H9 (cell line): Measurements from ENCODE around the gene TMEM217. TPM values are rescaled to one million over a fixed set of nuclear protein-coding genes. Genes with fewer than 3 reads are reported as not detected.

Experiments used
- DNase-seq: peaks from one replicate; pipeline ENCODE4 v3.0.0-alpha.2; 2017
- H2AFZ ChIP-seq: one replicate; pipeline ENCODE4 v1.6.1; 2013; ENCODE audit warnings: mild to moderate bottlenecking, low read length, control low read depth, moderate library complexity
- H2AK5ac ChIP-seq: 2 replicates; pipeline ENCODE4 v1.6.1; 2013; ENCODE audit warnings: low read length, control low read depth, mixed read lengths; ENCODE audit not compliant: insufficient read length
- H2BK120ac ChIP-seq: one replicate; pipeline ENCODE4 v1.6.1; 2013; ENCODE audit warnings: low read depth, mild to moderate bottlenecking, low read length, control low read depth, inconsistent platforms; ENCODE audit not compliant: poor library complexity, severe bottlenecking
- H2BK12ac ChIP-seq: 2 replicates; pipeline ENCODE4 v1.6.1; 2013; ENCODE audit warnings: low read length, control low read depth, mixed read lengths, low read depth; ENCODE audit not compliant: insufficient read length
- H2BK15ac ChIP-seq: 2 replicates; pipeline ENCODE4 v1.6.1; 2013; ENCODE audit warnings: low read depth, low read length, control low read depth
- H2BK20ac ChIP-seq: one replicate; pipeline ENCODE4 v1.6.1; 2013; ENCODE audit warnings: low read depth, mild to moderate bottlenecking, low read length, control low read depth, inconsistent platforms; ENCODE audit not compliant: poor library complexity, severe bottlenecking
- H2BK5ac ChIP-seq: 2 replicates; pipeline ENCODE4 v1.6.1; 2013; ENCODE audit warnings: low read length, control low read depth, mixed read lengths; ENCODE audit not compliant: insufficient read length
- H3K14ac ChIP-seq: 2 replicates; pipeline ENCODE4 v1.6.1; 2013; ENCODE audit warnings: low read length, control low read depth; ENCODE audit not compliant: insufficient read depth
- H3K18ac ChIP-seq: 2 replicates; pipeline ENCODE4 v1.6.1; 2013; ENCODE audit warnings: low read depth, mild to moderate bottlenecking, mixed read lengths, low read length, control low read depth; ENCODE audit not compliant: insufficient read length
- H3K23ac ChIP-seq: 2 replicates; pipeline ENCODE4 v1.6.1; 2013; ENCODE audit warnings: low read length, control low read depth, mixed read lengths, low read depth; ENCODE audit not compliant: insufficient read length
- H3K23me2 ChIP-seq: 2 replicates; pipeline ENCODE4 v1.6.1; 2013; ENCODE audit warnings: low read depth, mild to moderate bottlenecking, mixed read lengths, low read length, control low read depth; ENCODE audit not compliant: insufficient read length, poor library complexity, severe bottlenecking
- H3K27ac ChIP-seq: 2 replicates; pipeline ENCODE4 v1.5.1; 2013; ENCODE audit warnings: low read length, control low read depth, mixed read lengths, low read depth; ENCODE audit not compliant: insufficient read length
- H3K27me3 ChIP-seq: 2 replicates; pipeline ENCODE4 v1.6.1; 2013; ENCODE audit warnings: low read length, control low read depth, inconsistent platforms; ENCODE audit not compliant: insufficient read depth
- H3K4ac ChIP-seq: 2 replicates; pipeline ENCODE4 v1.6.1; 2013; ENCODE audit warnings: low read depth, mild to moderate bottlenecking, control low read depth, inconsistent platforms, low read length, moderate library complexity
- H3K4me1 ChIP-seq: 2 replicates; pipeline ENCODE4 v1.6.1; 2013; ENCODE audit warnings: low read length, control low read depth, inconsistent platforms; ENCODE audit not compliant: insufficient read depth
- H3K4me2 ChIP-seq: 2 replicates; pipeline ENCODE4 v1.6.1; 2013; ENCODE audit warnings: low read length, control low read depth, mixed read lengths; ENCODE audit not compliant: insufficient read length, insufficient read depth
- H3K56ac ChIP-seq: 2 replicates; pipeline ENCODE4 v1.6.1; 2013; ENCODE audit warnings: low read depth, mild to moderate bottlenecking, mixed read lengths, low read length, control low read depth; ENCODE audit not compliant: insufficient read length
- H3K79me1 ChIP-seq: 2 replicates; pipeline ENCODE4 v1.6.1; 2013; ENCODE audit warnings: low read depth, mild to moderate bottlenecking, moderate library complexity, low read length, control low read depth, inconsistent platforms; ENCODE audit not compliant: insufficient read depth, poor library complexity, severe bottlenecking
- H3K79me2 ChIP-seq: 2 replicates; pipeline ENCODE4 v1.6.1; 2013; ENCODE audit warnings: low read length, control low read depth, inconsistent platforms; ENCODE audit not compliant: insufficient read depth
- H3K9ac ChIP-seq: 2 replicates; pipeline ENCODE4 v1.6.1; 2013; ENCODE audit warnings: low read length, control low read depth, mixed read lengths; ENCODE audit not compliant: insufficient read length; ENCODE audit errors: extremely low read depth
- H3K9me3 ChIP-seq: one replicate; pipeline ENCODE4 v1.6.1; 2013; ENCODE audit warnings: low read depth, low read length, inconsistent platforms; ENCODE audit not compliant: control insufficient read depth
- H3T11ph ChIP-seq: one replicate; pipeline ENCODE4 v1.6.1; 2013; ENCODE audit warnings: mild to moderate bottlenecking, low read length, control low read depth, inconsistent platforms
- H4K20me1 ChIP-seq: one replicate; pipeline ENCODE4 v1.6.1; 2013; ENCODE audit not compliant: control insufficient read depth, insufficient read length, insufficient read depth
- H4K5ac ChIP-seq: 2 replicates; pipeline ENCODE4 v1.6.1; 2013; ENCODE audit warnings: low read depth, mild to moderate bottlenecking, mixed read lengths, low read length, control low read depth; ENCODE audit not compliant: insufficient read length
- H4K8ac ChIP-seq: replicated peaks from 2 replicates; pipeline ENCODE4 v1.6.1; 2013; ENCODE audit warnings: low read length, control low read depth, mixed read lengths, low read depth; ENCODE audit not compliant: insufficient read length
- H4K91ac ChIP-seq: 2 replicates; pipeline ENCODE4 v1.6.1; 2013; ENCODE audit warnings: low read depth, mild to moderate bottlenecking, moderate library complexity, mixed read lengths, low read length, control low read depth; ENCODE audit not compliant: insufficient read length
- H3K27ac Mint-ChIP-seq, 3 experiments: 2 replicates in 2 of 3; 3 replicates in 1 of 3; pipeline ENCODE4 v1.8.0; 2020 to 2021; ENCODE audit warnings: mixed read lengths in 3 of 3, mild to moderate bottlenecking in 1 of 3, moderate library complexity in 1 of 3
- H3K27me3 Mint-ChIP-seq: 2 replicates; pipeline ENCODE4 v1.8.0; 2021; ENCODE audit warnings: low read depth, mild to moderate bottlenecking, moderate library complexity, mixed read lengths
- H3K36me3 Mint-ChIP-seq, 3 experiments: 2 replicates in 2 of 3; 3 replicates in 1 of 3; pipeline ENCODE4 v1.8.0; 2020 to 2021; ENCODE audit warnings: low read depth in 3 of 3, mixed read lengths in 3 of 3; ENCODE audit not compliant: insufficient read depth in 1 of 3
- H3K4me1 Mint-ChIP-seq, 2 experiments: 2 replicates each; pipeline ENCODE4 v1.8.0; 2020; ENCODE audit warnings: mixed read lengths in 2 of 2
- H3K4me3 Mint-ChIP-seq, 2 experiments: 2 replicates in 1 of 2; 3 replicates in 1 of 2; pipeline ENCODE4 v1.8.0; 2020 to 2021; ENCODE audit warnings: mild to moderate bottlenecking in 2 of 2, mixed read lengths in 2 of 2, moderate library complexity in 1 of 2
- H3K9me3 Mint-ChIP-seq, 2 experiments: 2 replicates in 1 of 2; 3 replicates in 1 of 2; pipeline ENCODE4 v1.8.0; 2020; ENCODE audit warnings: mild to moderate bottlenecking in 2 of 2, mixed read lengths in 2 of 2, moderate library complexity in 1 of 2
- WGBS: extraction: QIAGEN DNeasy Blood & Tissue Kit; methylation state at CpG from one replicate; pipeline ENCODE4 v1.1.7; 2013; ENCODE audit warnings: missing lambda C conversion rate, low lambda C conversion rate, mixed read lengths; ENCODE audit not compliant: insufficient read length; ENCODE audit errors: extremely low coverage; 5-methylcytosine and 5-hydroxymethylcytosine counted together
- total RNA-seq: library from RNA; stranded (reverse); gene quantifications from 2 replicates; pipeline ENCODE4 v1.2.1, GENCODE V29; 2021
- TF ChIP-seq, protein P1 (sequence below): fragments of 200-600 bp; sonication (generic); conservative IDR thresholded peaks from 3 replicates; pipeline ENCODE4 v1.8.0; 2021; ENCODE audit warnings: antibody characterized with exemption, mild to moderate bottlenecking

TMEM217 gene
- total RNA-seq, 1 experiment from 2014 or later, result 1.1 TPM

DNA sequence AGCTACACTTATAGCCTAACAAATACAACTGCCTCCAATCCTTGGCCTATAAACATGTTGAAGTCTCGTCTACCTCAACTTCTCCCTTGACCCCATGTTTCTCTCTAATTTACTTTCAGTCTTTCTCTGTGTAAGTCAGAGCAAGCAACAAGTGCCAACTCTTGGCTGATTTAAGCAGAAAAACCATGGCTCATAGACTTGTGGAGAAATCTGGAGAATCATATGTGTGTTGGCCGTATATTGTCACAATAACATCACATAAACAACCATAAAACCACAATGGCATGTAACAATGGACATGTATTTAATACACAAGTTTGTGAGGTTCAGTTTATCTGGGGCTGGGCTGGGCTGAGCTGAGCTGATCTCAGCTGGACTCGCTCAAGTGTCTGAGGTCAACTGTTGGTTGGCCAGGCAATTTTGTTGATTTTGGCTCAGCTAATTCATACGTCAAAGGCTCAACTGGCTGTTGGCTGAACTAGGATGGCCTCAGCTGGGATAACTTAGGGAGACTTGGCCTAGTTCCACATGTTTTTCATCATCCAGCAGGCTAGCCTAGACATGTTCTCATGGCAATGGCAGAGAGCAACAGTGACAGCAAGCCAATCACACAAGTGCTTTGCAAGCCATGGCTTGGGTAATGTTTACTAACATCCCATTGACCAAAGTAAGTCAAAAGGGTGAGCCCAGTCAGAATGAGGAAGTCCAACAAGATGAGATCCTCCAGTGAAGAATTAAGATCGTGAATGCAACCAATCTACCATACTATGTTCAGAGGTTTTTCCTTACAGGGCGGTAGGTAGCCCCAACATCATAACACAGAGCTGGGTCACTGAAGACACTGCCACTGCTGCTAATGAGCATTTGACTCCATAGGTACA lies 13.3 kb downstream of the TMEM217 start:
- no peak overlapping the region for H3K9ac ChIP-seq

More for the DNA sequence above, 13.3 kb downstream of the TMEM217 start:
- TF ChIP-seq, protein P1, sequence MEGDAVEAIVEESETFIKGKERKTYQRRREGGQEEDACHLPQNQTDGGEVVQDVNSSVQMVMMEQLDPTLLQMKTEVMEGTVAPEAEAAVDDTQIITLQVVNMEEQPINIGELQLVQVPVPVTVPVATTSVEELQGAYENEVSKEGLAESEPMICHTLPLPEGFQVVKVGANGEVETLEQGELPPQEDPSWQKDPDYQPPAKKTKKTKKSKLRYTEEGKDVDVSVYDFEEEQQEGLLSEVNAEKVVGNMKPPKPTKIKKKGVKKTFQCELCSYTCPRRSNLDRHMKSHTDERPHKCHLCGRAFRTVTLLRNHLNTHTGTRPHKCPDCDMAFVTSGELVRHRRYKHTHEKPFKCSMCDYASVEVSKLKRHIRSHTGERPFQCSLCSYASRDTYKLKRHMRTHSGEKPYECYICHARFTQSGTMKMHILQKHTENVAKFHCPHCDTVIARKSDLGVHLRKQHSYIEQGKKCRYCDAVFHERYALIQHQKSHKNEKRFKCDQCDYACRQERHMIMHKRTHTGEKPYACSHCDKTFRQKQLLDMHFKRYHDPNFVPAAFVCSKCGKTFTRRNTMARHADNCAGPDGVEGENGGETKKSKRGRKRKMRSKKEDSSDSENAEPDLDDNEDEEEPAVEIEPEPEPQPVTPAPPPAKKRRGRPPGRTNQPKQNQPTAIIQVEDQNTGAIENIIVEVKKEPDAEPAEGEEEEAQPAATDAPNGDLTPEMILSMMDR, result no peak
- Mint-ChIP-seq H3K27me3 (peaks cover 10% of the 10 kb centered on the region), H3K9me3 (no peaks in the 10 kb centered on the region), H3K36me3 (no peaks in the 10 kb centered on the region), H3K4me3 (no peak overlapping the region), H3K27ac (no peak overlapping the region), H3K4me1 (peaks cover 3% of the 10 kb centered on the region in 2 experiments; a peak in 2 of 4 replicates)
- Histone ChIP-seq H3K56ac (no peak overlapping the region), H2AFZ (no peak overlapping the region), H3K27ac (no peak overlapping the region), H3K9me3 (no peaks in the 10 kb centered on the region), H4K8ac (no peak overlapping the region), H3T11ph (no peak overlapping the region), H3K4me1 (no peaks in the 10 kb centered on the region), H3K79me2 (no peaks in the 10 kb centered on the region), H3K4ac (no peak overlapping the region), H2BK120ac (no peak overlapping the region), H2BK5ac (no peak overlapping the region), H3K23ac (no peak overlapping the region), H3K23me2 (no peaks in the 10 kb centered on the region), H2BK12ac (no peak overlapping the region), H2BK15ac (no peak overlapping the region), H3K27me3 (peaks cover 2% of the 10 kb centered on the region; the same call in 1 of the 2 replicates), H3K14ac (no peak overlapping the region), H3K79me1 (no peaks in the 10 kb centered on the region), H2BK20ac (no peak overlapping the region), H4K91ac (no peak overlapping the region), H4K5ac (no peak overlapping the region), H2AK5ac (no peak overlapping the region), H3K18ac (no peak overlapping the region), H4K20me1 (no peaks in the 10 kb centered on the region), H3K4me2 (no peak overlapping the region)
- WGBS, result no CpG with 5 or more reads among the region's 6 CpGs
- DNase-seq, result no peak
